ENCODE measurements around the gene LRIG3. TPM values are rescaled to one million over a fixed set of nuclear protein-coding genes. Genes with fewer than 3 reads are reported as not detected.

Gene LRIG3
- total and polyA plus RNA-seq, 9 of the 15 experiments (the other 6 are each of a cell fraction or from before 2014, with no cell fraction given) = 0.18 TPM; not detected in 8

DNA sequence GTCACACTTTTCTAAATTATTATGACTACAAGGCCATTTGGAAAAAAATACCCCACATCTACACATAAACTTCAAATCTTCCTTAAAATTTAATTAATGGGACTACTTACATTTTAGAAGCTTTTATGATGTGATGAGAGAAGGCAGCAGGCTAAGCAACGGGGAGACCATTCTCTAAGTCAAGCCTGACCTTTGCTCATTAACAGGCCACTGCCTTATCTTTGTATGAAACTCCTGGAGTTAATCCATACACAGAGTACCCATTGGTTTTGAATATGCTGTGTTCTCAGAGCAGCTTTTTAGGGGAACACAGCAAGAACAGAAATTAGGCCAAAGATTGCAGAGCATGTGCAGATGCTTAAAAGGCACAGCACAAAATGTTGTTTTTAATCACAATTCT is 35.5 kb upstream of the LRIG3 start:
- Histone ChIP-seq H3K36me3 (ENCODE audit: control insufficient read depth, insufficient read depth, low read length) (no peaks in the 10 kb centered on the region), H2AFZ (ENCODE audit: low read depth, low read length) (no peak overlapping the region), H3K4me3 (no peak overlapping the region), H3K4me2 (ENCODE audit: insufficient read depth, low read length) (no peak overlapping the region), H3K9ac (ENCODE audit: insufficient read depth in 1 of 2, low read depth in 2 of 2, low read length in 2 of 2) (no peak overlapping the region), H3K79me2 (ENCODE audit: control insufficient read depth, insufficient read depth, low read length) (no peaks in the 10 kb centered on the region), H3K27ac (ENCODE audit: extremely low read depth, low read depth, low read length) (no peak overlapping the region), H3K9me3 (replicated peaks; ENCODE audit: control insufficient read depth, insufficient read depth, low read depth, low read length) (no peaks in the 10 kb centered on the region), H3K9me1 (ENCODE audit: control insufficient read depth, insufficient read depth, low read length) (no peaks in the 10 kb centered on the region), H3K4me1 (replicated peaks in 1 of 2; ENCODE audit: control insufficient read depth in 2 of 2, insufficient read depth in 2 of 2, low read length in 2 of 2) (no peaks in the 10 kb centered on the region), H3K27me3 (ENCODE audit: control insufficient read depth in 2 of 2, insufficient read depth in 2 of 2, low read length in 2 of 2) (no peaks in the 10 kb centered on the region), H4K20me1 (replicated peaks; ENCODE audit: control insufficient read depth, insufficient read depth, low read length) (no peaks in the 10 kb centered on the region)
- CTCF ChIA-PET (ENCODE audit: low intra/inter-chr PET ratio) = no interaction called here
- no TSS peak for BruUV-seq (replicated peaks)
- DNase-seq (ENCODE audit: extremely low read depth in 1 of 4, low spot score in 3 of 4) (no peak), ATAC-seq (no peak), FAIRE-seq (no peak)
- in situ Hi-C loops (cut with MboI) = no loop called here
- 0% methylated on average over 1 of the region's 1 CpG for WGBS (ENCODE audit: insufficient coverage, low coverage, missing lambda C conversion rate)
- POLR2A ChIA-PET = no interaction called here
- intact Hi-C loops (cut with micrococcal nuclease) = no loop called here
- TF ChIP-seq HDAC3 (IDR thresholded peaks at IDR 0.05; ENCODE audit: borderline replicate concordance, partially characterized antibody) = no peak

DNA sequence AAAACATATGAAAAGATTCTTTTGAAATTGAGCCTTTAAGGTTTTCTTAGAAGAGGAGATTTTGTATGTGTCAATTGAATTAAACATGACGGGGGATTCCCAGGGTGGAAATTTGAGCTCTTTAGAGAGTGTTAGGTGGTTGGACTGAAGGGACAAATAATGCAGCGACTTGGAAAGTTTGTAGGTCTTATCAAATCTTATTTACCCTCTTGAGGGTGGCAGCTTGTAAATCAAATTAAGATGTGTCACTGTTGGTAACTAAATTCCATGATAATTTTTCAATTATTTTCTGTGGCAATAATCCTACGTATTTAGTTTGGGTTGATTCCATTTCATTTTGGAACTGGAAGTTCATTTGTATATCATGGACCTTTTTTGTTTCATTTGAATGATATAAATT is 33.7 kb upstream of the LRIG3 start:
- Histone ChIP-seq H3K27ac (ENCODE audit: extremely low read depth, low read depth, low read length) (no peak overlapping the region), H3K4me2 (ENCODE audit: insufficient read depth, low read length) (no peak overlapping the region), H3K27me3 (ENCODE audit: control insufficient read depth in 2 of 2, insufficient read depth in 2 of 2, low read length in 2 of 2) (no peaks in the 10 kb centered on the region), H3K79me2 (ENCODE audit: control insufficient read depth, insufficient read depth, low read length) (no peaks in the 10 kb centered on the region), H3K36me3 (ENCODE audit: control insufficient read depth, insufficient read depth, low read length) (no peaks in the 10 kb centered on the region), H3K4me3 (no peak overlapping the region), H3K9ac (ENCODE audit: insufficient read depth in 1 of 2, low read depth in 2 of 2, low read length in 2 of 2) (no peak overlapping the region), H3K9me3 (replicated peaks; ENCODE audit: control insufficient read depth, insufficient read depth, low read depth, low read length) (no peaks in the 10 kb centered on the region), H3K4me1 (replicated peaks in 1 of 2; ENCODE audit: control insufficient read depth in 2 of 2, insufficient read depth in 2 of 2, low read length in 2 of 2) (no peaks in the 10 kb centered on the region), H3K9me1 (ENCODE audit: control insufficient read depth, insufficient read depth, low read length) (no peaks in the 10 kb centered on the region), H2AFZ (ENCODE audit: low read depth, low read length) (no peak overlapping the region), H4K20me1 (replicated peaks; ENCODE audit: control insufficient read depth, insufficient read depth, low read length) (no peaks in the 10 kb centered on the region)
- DNase-seq (ENCODE audit: extremely low read depth in 1 of 4, low spot score in 3 of 4) (no peak), FAIRE-seq (no peak), ATAC-seq (no peak)
- TF ChIP-seq DDX20 (tag; IDR thresholded peaks at IDR 0.05; ENCODE audit: low read depth) (no peak), ZNF79 (CRISPR knock-in tag; IDR thresholded peaks at IDR 0.05; ENCODE audit: low read depth) (no peak), ZNF282 (CRISPR knock-in tag; IDR thresholded peaks at IDR 0.05) (no peak), ZNF143 (CRISPR knock-in tag; IDR thresholded peaks at IDR 0.05) (no peak), KAT8 (IDR thresholded peaks at IDR 0.05; ENCODE audit: low read depth) (no peak), ZNF232 (CRISPR knock-in tag; IDR thresholded peaks at IDR 0.05) (no peak), ZNF134 (CRISPR knock-in tag; conservative IDR thresholded peaks at IDR 0.05) (no peak), ZNF436 (CRISPR knock-in tag; IDR thresholded peaks at IDR 0.05) (no peak), RFX5 (IDR thresholded peaks at IDR 0.05; ENCODE audit: low read depth, low read length) (no peak), ZBTB17 (CRISPR knock-in tag; IDR thresholded peaks at IDR 0.05) (no peak)
- TF ChIP-seq, protein P1, sequence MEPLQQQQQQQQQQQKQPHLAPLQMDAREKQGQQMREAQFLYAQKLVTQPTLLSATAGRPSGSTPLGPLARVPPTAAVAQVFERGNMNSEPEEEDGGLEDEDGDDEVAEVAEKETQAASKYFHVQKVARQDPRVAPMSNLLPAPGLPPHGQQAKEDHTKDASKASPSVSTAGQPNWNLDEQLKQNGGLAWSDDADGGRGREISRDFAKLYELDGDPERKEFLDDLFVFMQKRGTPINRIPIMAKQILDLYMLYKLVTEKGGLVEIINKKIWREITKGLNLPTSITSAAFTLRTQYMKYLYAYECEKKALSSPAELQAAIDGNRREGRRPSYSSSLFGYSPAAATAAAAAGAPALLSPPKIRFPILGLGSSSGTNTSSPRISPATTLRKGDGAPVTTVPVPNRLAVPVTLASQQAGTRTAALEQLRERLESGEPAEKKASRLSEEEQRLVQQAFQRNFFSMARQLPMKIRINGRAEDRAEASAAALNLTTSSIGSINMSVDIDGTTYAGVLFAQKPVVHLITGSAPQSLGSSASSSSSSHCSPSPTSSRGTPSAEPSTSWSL (CRISPR knock-in tag; IDR thresholded peaks at IDR 0.05; ENCODE audit: borderline replicate concordance) = no peak
- ChIA-PET POLR2A (no interaction called here), CTCF (ENCODE audit: low intra/inter-chr PET ratio) (no interaction called here)
- intact Hi-C loops (cut with micrococcal nuclease) = no loop called here
- BruUV-seq (replicated peaks) = no TSS peak
- WGBS (ENCODE audit: insufficient coverage, low coverage, missing lambda C conversion rate) = 0% methylated on average over 3 of the region's 3 CpGs
- in situ Hi-C loops (cut with MboI) = no loop called here

Data from K562 (cell line).